Measurements from ENCODE around the gene CAMK4. TPM values are rescaled to one million over a fixed set of nuclear protein-coding genes. Genes with fewer than 3 reads are reported as not detected.

CAMK4 gene
- total RNA-seq, 1 donor from 2014 or later = 5.0 TPM

GRCh38 chr5:111337688-111338087 is 113.5 kb downstream of the CAMK4 start:
- Histone ChIP-seq H3K27me3 (no peaks in the 10 kb centered on the region), H3K4me1 (no peaks in the 10 kb centered on the region), H3K79me2 (ENCODE audit: low read depth) (no peaks in the 10 kb centered on the region), H3K9me3 (ENCODE audit: low read depth) (no peaks in the 10 kb centered on the region), H3K36me3 (no peaks in the 10 kb centered on the region), H3K9ac (no peak overlapping the region), H3K4me3 (no peak overlapping the region), H2AFZ (replicated peaks) (no peak overlapping the region), H4K20me1 (ENCODE audit: low read depth) (no peaks in the 10 kb centered on the region), H3F3A (ENCODE audit: low read depth) (no peaks in the 10 kb centered on the region), H3K4me2 (no peak overlapping the region), H3K27ac (no peak overlapping the region)
- no peaks in the 10 kb centered on the region for H3K9me3 Mint-ChIP-seq
- peaks cover 4% of the 10 kb centered on the region for H3K4me1 Mint-ChIP-seq
- no peak overlapping the region for H3K4me3 Mint-ChIP-seq
- H3K27ac Mint-ChIP-seq = no peak overlapping the region
- no peaks in the 10 kb centered on the region for H3K36me3 Mint-ChIP-seq
- TF ChIP-seq CTCF (IDR thresholded peaks at IDR 0.05) (no peak), EZH2 (IDR thresholded peaks at IDR 0.05) (no peak), EZH2phosphoT487 (IDR thresholded peaks at IDR 0.05) (no peak)
- no peak for DNase-seq (ENCODE audit: low spot score)
- H3K27me3 Mint-ChIP-seq (ENCODE audit: insufficient read depth, low read depth) = no peaks in the 10 kb centered on the region

GRCh38 chr5:111345731-111346130 is 121.5 kb downstream of the CAMK4 start:
- no peak overlapping the region for H3K27ac ChIP-seq
- no peak overlapping the region for H3K9ac ChIP-seq
- H3K79me2 ChIP-seq (ENCODE audit: low read depth) = no peaks in the 10 kb centered on the region
- H3K4me3 Mint-ChIP-seq = no peak overlapping the region
- H3K27me3 ChIP-seq = no peaks in the 10 kb centered on the region
- H3K4me1 Mint-ChIP-seq = no peaks in the 10 kb centered on the region
- H3K36me3 ChIP-seq = no peaks in the 10 kb centered on the region
- no peak overlapping the region for H3K4me3 ChIP-seq
- no peaks in the 10 kb centered on the region for H3K27me3 Mint-ChIP-seq (ENCODE audit: insufficient read depth, low read depth)
- no peaks in the 10 kb centered on the region for H3K4me1 ChIP-seq
- TF ChIP-seq EZH2 (IDR thresholded peaks at IDR 0.05) (no peak), CTCF (IDR thresholded peaks at IDR 0.05) (no peak), EZH2phosphoT487 (IDR thresholded peaks at IDR 0.05) (no peak)
- no peak overlapping the region for H3K4me2 ChIP-seq
- H2AFZ ChIP-seq (replicated peaks) = no peak overlapping the region
- H3F3A ChIP-seq (ENCODE audit: low read depth) = no peaks in the 10 kb centered on the region
- DNase-seq (ENCODE audit: low spot score) = no peak
- no peak overlapping the region for H3K27ac Mint-ChIP-seq
- no peaks in the 10 kb centered on the region for H4K20me1 ChIP-seq (ENCODE audit: low read depth)
- no peaks in the 10 kb centered on the region for H3K9me3 ChIP-seq (ENCODE audit: low read depth)
- no peaks in the 10 kb centered on the region for H3K9me3 Mint-ChIP-seq
- no peaks in the 10 kb centered on the region for H3K36me3 Mint-ChIP-seq

GRCh38 chr5:111347021-111347420 is 122.8 kb downstream of the CAMK4 start:
- Mint-ChIP-seq H3K27me3 (ENCODE audit: insufficient read depth, low read depth) (no peaks in the 10 kb centered on the region), H3K36me3 (no peaks in the 10 kb centered on the region), H3K4me1 (no peaks in the 10 kb centered on the region), H3K4me3 (no peak overlapping the region), H3K9me3 (no peaks in the 10 kb centered on the region), H3K27ac (no peak overlapping the region)
- no peaks in the 10 kb centered on the region for H3F3A ChIP-seq (ENCODE audit: low read depth)
- no peaks in the 10 kb centered on the region for H3K9me3 ChIP-seq (ENCODE audit: low read depth)
- H3K27ac ChIP-seq = no peak overlapping the region
- TF ChIP-seq EZH2phosphoT487 (IDR thresholded peaks at IDR 0.05) (no peak), CTCF (IDR thresholded peaks at IDR 0.05) (no peak), EZH2 (IDR thresholded peaks at IDR 0.05) (no peak)
- H4K20me1 ChIP-seq (ENCODE audit: low read depth) = no peaks in the 10 kb centered on the region
- H3K4me3 ChIP-seq = no peak overlapping the region
- no peaks in the 10 kb centered on the region for H3K4me1 ChIP-seq
- no peaks in the 10 kb centered on the region for H3K36me3 ChIP-seq
- no peaks in the 10 kb centered on the region for H3K79me2 ChIP-seq (ENCODE audit: low read depth)
- no peak overlapping the region for H3K4me2 ChIP-seq
- no peaks in the 10 kb centered on the region for H3K27me3 ChIP-seq
- H2AFZ ChIP-seq (replicated peaks) = no peak overlapping the region
- H3K9ac ChIP-seq = no peak overlapping the region
- DNase-seq (ENCODE audit: low spot score) = no peak
